ENCODE results near the gene DAPK2. TPM values are rescaled to one million over a fixed set of nuclear protein-coding genes. Genes with fewer than 3 reads are reported as not detected.

DAPK2 gene
- total RNA-seq, 6 experiments from 2014 or later, result 2.1 to 5.7 (median 5.1) TPM

DNA sequence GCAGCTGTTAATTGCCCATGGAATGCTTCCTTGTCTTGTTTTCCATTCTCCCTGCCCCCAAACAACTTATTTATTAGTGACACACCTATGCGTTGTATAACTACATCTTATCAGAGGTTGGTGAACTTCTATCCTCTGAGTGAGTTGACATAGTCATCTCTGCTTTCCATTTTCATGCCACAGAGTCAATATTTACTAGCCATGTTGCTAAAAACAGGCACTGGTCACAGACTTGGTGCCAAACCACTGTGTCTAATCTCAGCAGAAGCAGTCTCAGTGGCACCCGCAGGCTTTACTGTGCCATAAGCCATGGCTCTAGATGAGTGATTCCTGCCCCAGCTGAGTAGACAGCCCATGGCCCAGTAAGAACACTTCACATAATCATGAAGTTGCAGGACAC, 26.5 kb downstream of the DAPK2 start:
- Mint-ChIP-seq H3K9me3 (peaks cover 5% of the 10 kb centered on the region; the same call in 1 of the 2 replicates), H3K4me3 (no peak overlapping the region), H3K36me3 (ENCODE audit: low read depth) (peaks cover 16% of the 10 kb centered on the region; the same call in 1 of the 2 replicates), H3K27me3 (ENCODE audit: insufficient read depth) (peaks cover 18% of the 10 kb centered on the region), H3K4me1 (ENCODE audit: low read depth) (peaks cover 28% of the 10 kb centered on the region), H3K27ac (no peak overlapping the region)
- DNase-seq, result no peak
- TF ChIP-seq, protein P1, sequence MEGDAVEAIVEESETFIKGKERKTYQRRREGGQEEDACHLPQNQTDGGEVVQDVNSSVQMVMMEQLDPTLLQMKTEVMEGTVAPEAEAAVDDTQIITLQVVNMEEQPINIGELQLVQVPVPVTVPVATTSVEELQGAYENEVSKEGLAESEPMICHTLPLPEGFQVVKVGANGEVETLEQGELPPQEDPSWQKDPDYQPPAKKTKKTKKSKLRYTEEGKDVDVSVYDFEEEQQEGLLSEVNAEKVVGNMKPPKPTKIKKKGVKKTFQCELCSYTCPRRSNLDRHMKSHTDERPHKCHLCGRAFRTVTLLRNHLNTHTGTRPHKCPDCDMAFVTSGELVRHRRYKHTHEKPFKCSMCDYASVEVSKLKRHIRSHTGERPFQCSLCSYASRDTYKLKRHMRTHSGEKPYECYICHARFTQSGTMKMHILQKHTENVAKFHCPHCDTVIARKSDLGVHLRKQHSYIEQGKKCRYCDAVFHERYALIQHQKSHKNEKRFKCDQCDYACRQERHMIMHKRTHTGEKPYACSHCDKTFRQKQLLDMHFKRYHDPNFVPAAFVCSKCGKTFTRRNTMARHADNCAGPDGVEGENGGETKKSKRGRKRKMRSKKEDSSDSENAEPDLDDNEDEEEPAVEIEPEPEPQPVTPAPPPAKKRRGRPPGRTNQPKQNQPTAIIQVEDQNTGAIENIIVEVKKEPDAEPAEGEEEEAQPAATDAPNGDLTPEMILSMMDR (IDR thresholded peaks at IDR 0.05), result no peak

DNA sequence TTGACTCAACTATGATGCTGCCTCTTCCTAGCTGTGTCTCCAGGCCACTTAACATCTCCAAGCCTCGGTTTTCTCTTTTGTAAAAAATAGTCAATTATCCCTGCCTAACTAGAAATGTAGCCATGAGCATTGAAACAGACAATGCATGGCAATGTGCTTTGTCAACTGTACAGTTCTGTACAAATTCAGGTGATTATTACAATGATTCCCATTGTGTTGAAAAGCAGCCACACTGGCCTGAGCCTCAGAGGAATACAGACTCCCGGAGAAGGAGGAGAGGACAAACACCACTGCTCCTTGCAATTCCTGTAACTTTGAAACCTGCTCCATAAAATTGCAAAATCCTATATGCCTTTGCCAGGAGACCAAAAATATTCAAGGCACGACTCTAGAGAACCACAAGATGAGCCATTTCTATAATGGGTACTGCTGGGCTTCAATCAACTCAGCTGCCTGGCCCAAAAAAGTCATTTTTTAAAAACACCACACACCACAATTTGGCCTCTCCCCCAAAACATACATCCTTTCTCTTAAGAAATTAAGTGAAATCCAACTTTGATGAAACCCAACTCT, 28.6 kb downstream of the DAPK2 start:
- H3K9me3 Mint-ChIP-seq, result peaks cover 5% of the 10 kb centered on the region; the same call in 1 of the 2 replicates
- no peak overlapping the region for H3K27ac Mint-ChIP-seq
- H3K27me3 Mint-ChIP-seq (ENCODE audit: insufficient read depth), result peaks cover 6% of the 10 kb centered on the region
- H3K36me3 Mint-ChIP-seq (ENCODE audit: low read depth), result peaks cover 13% of the 10 kb centered on the region; the same call in 1 of the 2 replicates
- DNase-seq, result no peak
- 0 out of 2 replicates have a peak overlapping the region, but pooled peaks have one; percentile 21 for H3K4me3 Mint-ChIP-seq
- peaks cover 39% of the 10 kb centered on the region for H3K4me1 Mint-ChIP-seq (ENCODE audit: low read depth)
- TF ChIP-seq, protein P1 (IDR thresholded peaks at IDR 0.05), result no peak

DNA sequence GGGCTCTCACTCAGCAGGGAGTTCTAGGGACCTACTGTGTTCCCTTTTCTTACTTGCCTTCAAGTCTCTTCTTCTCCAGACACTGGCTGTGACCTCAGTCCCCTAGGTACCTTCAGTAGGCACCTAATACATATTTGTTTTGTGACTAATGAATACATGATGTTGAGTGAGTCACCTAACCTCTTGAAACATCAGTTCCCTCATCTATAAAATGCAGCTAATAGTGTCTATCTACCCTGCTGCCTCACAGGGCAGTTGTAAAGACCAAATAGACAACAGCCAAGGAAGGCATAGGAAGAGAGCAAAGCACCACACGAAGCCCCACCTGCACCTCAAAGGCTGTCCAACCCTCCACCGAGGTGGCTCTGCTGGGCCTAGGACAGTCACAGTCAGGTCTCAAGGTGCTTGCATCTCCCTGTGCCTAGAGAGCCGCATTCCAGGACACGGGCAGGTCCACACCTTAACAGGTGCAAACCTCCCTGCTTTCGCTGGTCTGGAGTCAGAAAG, 29.1 kb downstream of the DAPK2 start:
- H3K27ac Mint-ChIP-seq, result peak overlapping the region; percentile 41; the same call in 1 of the 2 replicates
- peaks cover 13% of the 10 kb centered on the region; the same call in 1 of the 2 replicates for H3K36me3 Mint-ChIP-seq (ENCODE audit: low read depth)
- DNase-seq, result peak; percentile 51

GRCh38 chr15:64016257-64016656, 30.0 kb downstream of the DAPK2 start:
- Mint-ChIP-seq H3K9me3 (peaks cover 5% of the 10 kb centered on the region; the same call in 1 of the 2 replicates), H3K27me3 (ENCODE audit: insufficient read depth) (peaks cover under 1% of the 10 kb centered on the region; the same call in 1 of the 2 replicates), H3K4me1 (ENCODE audit: low read depth) (peaks cover 48% of the 10 kb centered on the region), H3K36me3 (ENCODE audit: low read depth) (peaks cover 13% of the 10 kb centered on the region; the same call in 1 of the 2 replicates), H3K4me3 (no peak overlapping the region), H3K27ac (no peak overlapping the region)
- TF ChIP-seq, protein P1 (IDR thresholded peaks at IDR 0.05), result no peak
- DNase-seq, result no peak

More for the DNA sequence above, 29.1 kb downstream of the DAPK2 start:
- TF ChIP-seq, protein P1 (IDR thresholded peaks at IDR 0.05), result no peak
- no peak overlapping the region for H3K4me3 Mint-ChIP-seq
- H3K4me1 Mint-ChIP-seq (ENCODE audit: low read depth), result peaks cover 42% of the 10 kb centered on the region
- H3K9me3 Mint-ChIP-seq, result peaks cover 5% of the 10 kb centered on the region; the same call in 1 of the 2 replicates
- H3K27me3 Mint-ChIP-seq (ENCODE audit: insufficient read depth), result peaks cover 4% of the 10 kb centered on the region

DNA sequence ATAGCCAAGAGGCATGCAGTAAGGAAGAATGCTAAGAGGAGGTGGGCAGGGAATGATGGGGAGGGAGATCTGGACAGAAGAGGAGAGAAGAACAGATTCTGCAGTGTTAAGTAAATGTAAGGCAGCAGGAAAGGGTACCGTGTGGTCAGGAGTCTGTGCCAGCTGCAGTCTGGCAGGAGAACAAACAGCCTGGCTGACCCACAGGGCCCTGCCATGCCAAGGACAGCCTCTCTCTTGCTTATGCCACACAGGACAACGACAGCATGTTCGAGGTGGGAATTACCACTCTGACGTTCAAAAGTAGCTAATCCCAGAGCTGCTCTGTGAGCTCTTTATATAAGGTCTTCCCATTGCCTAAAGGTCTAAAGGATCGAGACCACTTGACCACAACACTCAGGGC, 31.3 kb downstream of the DAPK2 start:
- H3K4me1 Mint-ChIP-seq (ENCODE audit: low read depth), result peaks cover 60% of the 10 kb centered on the region

More for the DNA sequence above, 31.3 kb downstream of the DAPK2 start:
- 0 out of 2 replicates have a peak, but pooled peaks cover 4% of the 10 kb centered on the region for H3K36me3 Mint-ChIP-seq (ENCODE audit: low read depth)
- TF ChIP-seq, protein P1 (IDR thresholded peaks at IDR 0.05), result no peak
- no peak for DNase-seq
- H3K4me3 Mint-ChIP-seq, result no peak overlapping the region
- no peaks in the 10 kb centered on the region for H3K27me3 Mint-ChIP-seq (ENCODE audit: insufficient read depth)
- H3K27ac Mint-ChIP-seq, result no peak overlapping the region
- no peaks in the 10 kb centered on the region for H3K9me3 Mint-ChIP-seq

Measured in HFFc6 (cell line).